Peyer's patch (tissue), 4 donors: ENCODE measurements around the gene RNF150. TPM values are rescaled to one million over a fixed set of nuclear protein-coding genes. Genes with fewer than 3 reads are reported as not detected.
A peak's percentile ranks its signal among the peaks of the same experiment; 100 is the strongest.

Source experiments
- DNase-seq, 3 donors: peaks; one replicate each; pipeline ENCODE4 v3.0.0-alpha.2; 2017 to 2019
- H3K27ac ChIP-seq, 4 donors: fragments of 200-600 bp; sonication (generic); one replicate each; pipeline ENCODE4 v1.5.1; 2016 to 2019
- H3K27me3 ChIP-seq, 2 donors: fragments of 200-600 bp; sonication (generic); one replicate each; pipeline ENCODE4 v1.5.1; 2019
- H3K36me3 ChIP-seq, 3 donors: fragments of 200-600 bp; sonication (generic); one replicate each; pipeline ENCODE4 v1.5.1; 2016 to 2019
- H3K4me1 ChIP-seq, 4 donors: fragments of 200-600 bp; sonication (generic); one replicate each; pipeline ENCODE4 v1.5.1; 2016 to 2019
- H3K4me3 ChIP-seq, 4 donors: fragments of 200-600 bp; sonication (generic); 1 replicate in 3 of 4; 2 replicates in 1 of 4; pipeline ENCODE4 v1.5.1; 2016 to 2019; ENCODE audit warnings: mild to moderate bottlenecking in 1 of 4
- H3K9me3 ChIP-seq, 4 donors: fragments of 200-600 bp; sonication (generic); one replicate each; pipeline ENCODE4 v1.5.1; 2016 to 2019; ENCODE audit warnings: mild to moderate bottlenecking in 1 of 4
- POLR2A ChIP-seq, 2 donors: fragments of 450-650 bp; IDR thresholded peaks; one replicate each; pipeline ENCODE4 v1.5.1; 2017; ENCODE audit warnings: antibody characterized with exemption in 2 of 2, mild to moderate bottlenecking in 2 of 2, moderate library complexity in 2 of 2
- total RNA-seq, 4 donors: library from RNA; depleted of rRNA; stranded (reverse); fragments of >200 nt; gene quantifications; one replicate each; pipeline ENCODE4 v1.1.0, GENCODE V29; 2016
- TF ChIP-seq, protein P1 (sequence below), 6 experiments: fragments of 450-650 bp in 4 of 6; fragments of 200-600 bp in 2 of 6; sonication (generic) in 1 of 6; IDR thresholded peaks; one replicate each; pipeline ENCODE4 v1.5.1; 2017 to 2019; ENCODE audit warnings: antibody characterized with exemption in 6 of 6, mild to moderate bottlenecking in 3 of 6, moderate library complexity in 1 of 6

RNF150 gene
- total RNA-seq, 4 donors from 2014 or later = 1.2 to 9.9 (median 2.5) TPM

DNA sequence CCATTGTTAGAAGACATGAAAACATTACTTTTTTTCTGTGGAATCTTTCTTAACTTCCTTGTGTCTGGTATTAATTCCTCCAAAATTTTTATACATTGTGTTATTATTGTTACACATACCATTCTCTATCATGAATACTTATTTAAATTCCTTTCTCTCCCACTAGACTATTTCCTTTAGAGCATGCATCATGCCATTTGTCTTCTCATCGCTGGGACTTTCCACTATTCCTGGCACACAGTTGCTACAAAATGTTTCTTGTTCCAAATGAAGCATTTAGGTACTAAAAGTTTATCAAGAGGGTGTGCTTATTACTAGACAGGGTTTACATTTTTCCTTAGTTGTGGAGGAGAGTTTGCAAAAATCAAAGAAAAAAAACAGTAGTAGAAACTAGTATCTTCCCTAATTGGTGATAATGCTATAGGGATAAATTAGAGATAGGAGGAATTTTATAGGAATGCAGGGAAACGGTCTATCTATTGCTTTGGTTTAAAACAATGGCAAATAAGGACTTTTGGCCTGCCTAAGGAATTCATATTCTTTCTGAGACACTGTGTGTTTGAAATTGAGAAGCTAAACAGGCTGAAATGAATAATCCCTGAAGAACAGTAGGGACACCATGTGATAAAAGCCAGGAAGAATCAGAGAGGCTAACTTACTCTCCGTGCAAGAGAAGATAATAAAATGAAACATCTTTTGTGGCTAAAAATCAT is 189.6 kb downstream of the RNF150 start:
- no peaks in the 10 kb centered on the region for H3K4me1 ChIP-seq
- H3K27me3 ChIP-seq = no peaks in the 10 kb centered on the region
- H3K27ac ChIP-seq = peak overlapping the region in 1 of 4 donors; percentile 17
- TF ChIP-seq, protein P1, sequence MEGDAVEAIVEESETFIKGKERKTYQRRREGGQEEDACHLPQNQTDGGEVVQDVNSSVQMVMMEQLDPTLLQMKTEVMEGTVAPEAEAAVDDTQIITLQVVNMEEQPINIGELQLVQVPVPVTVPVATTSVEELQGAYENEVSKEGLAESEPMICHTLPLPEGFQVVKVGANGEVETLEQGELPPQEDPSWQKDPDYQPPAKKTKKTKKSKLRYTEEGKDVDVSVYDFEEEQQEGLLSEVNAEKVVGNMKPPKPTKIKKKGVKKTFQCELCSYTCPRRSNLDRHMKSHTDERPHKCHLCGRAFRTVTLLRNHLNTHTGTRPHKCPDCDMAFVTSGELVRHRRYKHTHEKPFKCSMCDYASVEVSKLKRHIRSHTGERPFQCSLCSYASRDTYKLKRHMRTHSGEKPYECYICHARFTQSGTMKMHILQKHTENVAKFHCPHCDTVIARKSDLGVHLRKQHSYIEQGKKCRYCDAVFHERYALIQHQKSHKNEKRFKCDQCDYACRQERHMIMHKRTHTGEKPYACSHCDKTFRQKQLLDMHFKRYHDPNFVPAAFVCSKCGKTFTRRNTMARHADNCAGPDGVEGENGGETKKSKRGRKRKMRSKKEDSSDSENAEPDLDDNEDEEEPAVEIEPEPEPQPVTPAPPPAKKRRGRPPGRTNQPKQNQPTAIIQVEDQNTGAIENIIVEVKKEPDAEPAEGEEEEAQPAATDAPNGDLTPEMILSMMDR (IDR thresholded peaks at IDR 0.05) = no peak
- TF ChIP-seq POLR2A (IDR thresholded peaks at IDR 0.05) = no peak
- H3K4me3 ChIP-seq = no peak overlapping the region
- no peak for DNase-seq
- H3K36me3 ChIP-seq = no peaks in the 10 kb centered on the region
- no peaks in the 10 kb centered on the region for H3K9me3 ChIP-seq

DNA sequence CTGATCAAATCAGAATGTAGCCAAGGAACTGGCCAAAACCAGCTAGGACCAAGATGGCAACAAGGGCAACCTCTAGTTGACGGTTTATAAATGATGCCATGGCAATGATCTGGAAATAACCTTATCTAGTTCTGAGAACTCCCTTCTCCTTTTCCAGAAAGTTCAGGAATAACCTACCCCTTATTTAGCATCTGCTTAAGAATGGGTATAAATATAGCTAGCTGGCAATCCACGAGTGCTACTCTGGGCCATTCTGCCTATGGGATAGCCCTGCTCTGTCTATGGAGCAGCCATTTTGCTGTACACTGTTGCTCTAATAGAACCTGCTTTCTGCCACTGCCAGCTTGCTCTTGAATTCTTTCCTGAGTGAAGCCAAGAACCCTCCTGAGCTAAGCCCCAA is 192.7 kb downstream of the RNF150 start:
- Histone ChIP-seq H3K27ac (no peak overlapping the region), H3K27me3 (no peaks in the 10 kb centered on the region), H3K36me3 (no peaks in the 10 kb centered on the region), H3K9me3 (no peaks in the 10 kb centered on the region), H3K4me1 (no peaks in the 10 kb centered on the region), H3K4me3 (no peak overlapping the region)
- TF ChIP-seq, protein P1 (IDR thresholded peaks at IDR 0.05) = no peak
- no peak for TF ChIP-seq POLR2A (IDR thresholded peaks at IDR 0.05)
- no peak for DNase-seq

DNA sequence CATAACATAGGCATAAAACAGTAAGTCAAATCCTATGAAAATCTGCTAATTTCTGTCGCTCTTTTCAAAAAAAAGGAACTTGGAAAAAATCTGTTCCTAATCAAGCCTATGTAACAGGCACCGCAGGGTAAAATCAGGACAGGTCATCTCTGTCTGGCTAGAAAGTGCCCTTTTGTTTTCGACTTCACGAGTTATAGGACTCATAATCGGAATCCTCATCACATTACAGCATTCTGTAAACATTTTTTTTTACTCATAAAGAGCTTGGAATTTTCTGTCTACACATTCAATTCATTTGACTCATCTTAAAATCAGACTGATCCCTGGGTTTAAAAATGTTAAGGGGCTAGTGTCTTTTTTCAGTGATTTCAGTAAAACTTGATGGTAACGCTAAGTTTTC is 195.4 kb downstream of the RNF150 start:
- TF ChIP-seq, protein P1 (IDR thresholded peaks at IDR 0.05) = no peak
- TF ChIP-seq POLR2A (IDR thresholded peaks at IDR 0.05) = no peak
- Histone ChIP-seq H3K9me3 (no peaks in the 10 kb centered on the region), H3K27me3 (no peaks in the 10 kb centered on the region), H3K27ac (no peak overlapping the region), H3K36me3 (no peaks in the 10 kb centered on the region), H3K4me3 (no peak overlapping the region), H3K4me1 (no peaks in the 10 kb centered on the region)
- DNase-seq = no peak

DNA sequence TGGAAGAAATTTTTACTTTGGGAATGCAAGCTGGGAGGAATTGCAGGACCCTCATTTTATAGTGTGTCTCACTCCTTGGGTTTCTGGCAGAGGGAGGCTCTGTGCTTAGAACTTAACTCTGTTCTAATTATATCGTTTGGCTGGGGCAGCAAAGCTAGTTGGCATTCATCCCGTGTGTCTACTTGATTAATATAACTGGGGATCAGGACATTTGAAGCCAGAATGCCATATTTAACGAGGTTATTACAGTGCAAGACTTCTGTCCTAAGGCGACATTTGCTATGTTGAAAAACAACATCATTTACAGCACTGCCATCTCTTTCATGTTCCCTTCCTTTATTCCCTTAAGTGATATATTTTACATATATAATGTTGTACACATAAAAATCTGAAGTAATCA is 198.0 kb downstream of the RNF150 start:
- no peaks in the 10 kb centered on the region for H3K27me3 ChIP-seq
- no peak for TF ChIP-seq POLR2A (IDR thresholded peaks at IDR 0.05)
- TF ChIP-seq, protein P1 (IDR thresholded peaks at IDR 0.05) = no peak
- H3K9me3 ChIP-seq = no peaks in the 10 kb centered on the region
- H3K4me3 ChIP-seq = no peak overlapping the region
- no peaks in the 10 kb centered on the region for H3K36me3 ChIP-seq
- H3K27ac ChIP-seq = no peak overlapping the region
- DNase-seq = no peak
- H3K4me1 ChIP-seq = no peaks in the 10 kb centered on the region

DNA sequence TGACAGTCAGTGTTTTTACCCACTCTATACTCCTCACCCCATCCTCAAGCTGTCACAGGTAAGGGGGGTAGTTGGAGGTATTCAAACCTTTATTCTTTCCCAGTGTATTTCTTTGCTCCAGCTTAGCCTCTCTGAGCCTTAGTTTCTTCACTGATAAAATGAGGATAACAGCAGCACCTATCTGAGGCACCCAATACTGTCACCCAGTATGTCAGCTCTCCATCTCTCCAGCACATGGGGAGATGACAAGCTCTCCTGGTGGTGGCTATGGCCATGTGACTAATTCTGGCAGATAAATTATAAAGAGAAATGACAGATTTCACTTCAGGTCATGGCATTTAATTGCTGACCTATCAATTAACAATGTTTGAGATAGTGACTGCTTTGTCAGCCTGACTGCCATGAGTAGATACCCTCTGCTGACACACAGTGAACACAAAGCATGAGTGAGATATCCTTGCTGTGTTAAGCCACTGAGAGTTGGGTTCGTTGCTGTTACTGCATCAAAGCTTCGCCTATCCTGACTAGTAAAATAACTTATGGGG is 200.7 kb downstream of the RNF150 start:
- no peak overlapping the region for H3K27ac ChIP-seq
- TF ChIP-seq, protein P1 (IDR thresholded peaks at IDR 0.05) = no peak
- TF ChIP-seq POLR2A (IDR thresholded peaks at IDR 0.05) = no peak
- H3K36me3 ChIP-seq = no peaks in the 10 kb centered on the region
- no peak overlapping the region for H3K4me3 ChIP-seq
- no peaks in the 10 kb centered on the region for H3K9me3 ChIP-seq
- no peaks in the 10 kb centered on the region for H3K4me1 ChIP-seq
- H3K27me3 ChIP-seq = no peaks in the 10 kb centered on the region
- DNase-seq = no peak
